Measurements from ENCODE around the gene SLC16A14. TPM values are rescaled to one million over a fixed set of nuclear protein-coding genes. Genes with fewer than 3 reads are reported as not detected.

SLC16A14 gene
- total RNA-seq, 1 donor from 2014 or later = 4.7 TPM

- H3K9me3 ChIP-seq = no peaks in the 10 kb centered on the region
- intact Hi-C loops (cut with DNase I) = no loop called here
- H3K36me3 ChIP-seq = no peaks in the 10 kb centered on the region
- DNase-seq (no peak), ATAC-seq (no peak)
- no peaks in the 10 kb centered on the region for H3K27me3 ChIP-seq
- no peak overlapping the region for H3K4me3 ChIP-seq
- no peak overlapping the region for H3K27ac ChIP-seq
- H3K4me1 ChIP-seq = no peaks in the 10 kb centered on the region
- TF ChIP-seq CTCF (IDR thresholded peaks at IDR 0.05) = no peak
Measured at GRCh38 chr2:230050136-230050535, 18.6 kb downstream of the SLC16A14 start.

GRCh38 chr2:230048010-230048671 is 20.6 kb downstream of the SLC16A14 start:
- H3K4me1 ChIP-seq = no peaks in the 10 kb centered on the region
- DNase-seq = no peak
- intact Hi-C loops (cut with DNase I) = no loop called here

GRCh38 chr2:230046491-230046890 is 22.2 kb downstream of the SLC16A14 start:
- DNase-seq = no peak
- no peak for TF ChIP-seq CTCF (IDR thresholded peaks at IDR 0.05)

More at GRCh38 chr2:230048010-230048671, 20.6 kb downstream of the SLC16A14 start:
- H3K27ac ChIP-seq = no peak overlapping the region
- no peaks in the 10 kb centered on the region for H3K9me3 ChIP-seq
- H3K36me3 ChIP-seq = no peaks in the 10 kb centered on the region
- H3K27me3 ChIP-seq = no peaks in the 10 kb centered on the region
- no peak for ATAC-seq
- no peak overlapping the region for H3K4me3 ChIP-seq
- no peak for TF ChIP-seq CTCF (IDR thresholded peaks at IDR 0.05)

GRCh38 chr2:230043461-230043860 is 25.3 kb downstream of the SLC16A14 start:
- Histone ChIP-seq H3K9me3 (no peaks in the 10 kb centered on the region), H3K4me3 (no peak overlapping the region), H3K36me3 (no peaks in the 10 kb centered on the region), H3K27ac (no peak overlapping the region), H3K4me1 (no peaks in the 10 kb centered on the region), H3K27me3 (no peaks in the 10 kb centered on the region)
- ATAC-seq = no peak
- TF ChIP-seq CTCF (IDR thresholded peaks at IDR 0.05) = no peak
- intact Hi-C loops (cut with DNase I) = no loop called here
- no peak for DNase-seq

More at GRCh38 chr2:230046491-230046890, 22.2 kb downstream of the SLC16A14 start:
- ATAC-seq = no peak
- Histone ChIP-seq H3K36me3 (no peaks in the 10 kb centered on the region), H3K4me3 (no peak overlapping the region), H3K27ac (no peak overlapping the region), H3K27me3 (no peaks in the 10 kb centered on the region), H3K9me3 (no peaks in the 10 kb centered on the region), H3K4me1 (no peaks in the 10 kb centered on the region)
- intact Hi-C loops (cut with DNase I) = no loop called here

- intact Hi-C loops (cut with DNase I) = no loop called here
- no peak for TF ChIP-seq CTCF (IDR thresholded peaks at IDR 0.05)
- H3K4me1 ChIP-seq = no peaks in the 10 kb centered on the region
- no peak for ATAC-seq
- no peak overlapping the region for H3K4me3 ChIP-seq
- no peaks in the 10 kb centered on the region for H3K36me3 ChIP-seq
- no peaks in the 10 kb centered on the region for H3K27me3 ChIP-seq
- DNase-seq = no peak
- no peaks in the 10 kb centered on the region for H3K9me3 ChIP-seq
- H3K27ac ChIP-seq = no peak overlapping the region
Measured at GRCh38 chr2:230043025-230043424, 25.7 kb downstream of the SLC16A14 start.

- DNase-seq = no peak
- H3K4me3 ChIP-seq = no peak overlapping the region
- intact Hi-C loops (cut with DNase I) = no loop called here
- TF ChIP-seq CTCF (IDR thresholded peaks at IDR 0.05) = no peak
- H3K9me3 ChIP-seq = no peaks in the 10 kb centered on the region
- H3K4me1 ChIP-seq = no peaks in the 10 kb centered on the region
- H3K27me3 ChIP-seq = no peaks in the 10 kb centered on the region
- H3K36me3 ChIP-seq = no peaks in the 10 kb centered on the region
- no peak for ATAC-seq
- no peak overlapping the region for H3K27ac ChIP-seq
Measured at GRCh38 chr2:230042195-230042594, 26.5 kb downstream of the SLC16A14 start.
